HG02885 (cell line): ENCODE measurements around the gene ANKRD45.
"Not testable (repeated sequence)": the region's sequence is repeated elsewhere in the genome, so short reads cannot be mapped to it uniquely, and the experiment has no call there.

ENCODE experiments used
- ATAC-seq: cut with Tn5 transposase; IDR thresholded peaks from one replicate; pipeline ENCODE4 v1.9.1; 2021; ENCODE audit warnings: mild to moderate bottlenecking; ENCODE audit not compliant: unreplicated experiment, poor library complexity

Gene ANKRD45

DNA sequence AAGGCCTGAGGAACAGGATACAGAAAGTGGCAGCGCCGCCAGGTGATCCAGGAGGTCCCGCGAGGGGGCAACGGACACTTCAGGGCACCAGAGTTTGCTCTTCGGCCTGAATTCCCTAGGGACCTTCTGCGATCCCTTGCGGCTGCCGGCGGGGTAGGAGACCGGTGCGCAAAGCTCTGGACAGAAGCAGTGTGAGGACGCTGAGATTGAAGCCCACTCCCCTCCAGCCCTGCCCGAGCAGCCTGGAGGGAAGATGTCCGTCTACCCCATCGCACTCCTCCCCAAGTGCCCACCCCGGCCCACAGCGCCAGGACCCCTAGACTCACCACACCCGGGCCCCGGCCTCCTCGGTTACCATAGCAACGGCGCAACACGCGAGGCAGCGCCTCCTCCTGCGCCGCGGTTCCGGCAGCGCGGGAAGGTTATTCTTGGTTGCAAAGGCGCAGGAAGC lies at the start of gene ANKRD45:
Gene ANKRD45, minus strand, starts transcription at position 361 of the 451 bp plus-strand sequence. CDS start 10,433 bp downstream, outside the sequence.
- no peak for ATAC-seq

DNA sequence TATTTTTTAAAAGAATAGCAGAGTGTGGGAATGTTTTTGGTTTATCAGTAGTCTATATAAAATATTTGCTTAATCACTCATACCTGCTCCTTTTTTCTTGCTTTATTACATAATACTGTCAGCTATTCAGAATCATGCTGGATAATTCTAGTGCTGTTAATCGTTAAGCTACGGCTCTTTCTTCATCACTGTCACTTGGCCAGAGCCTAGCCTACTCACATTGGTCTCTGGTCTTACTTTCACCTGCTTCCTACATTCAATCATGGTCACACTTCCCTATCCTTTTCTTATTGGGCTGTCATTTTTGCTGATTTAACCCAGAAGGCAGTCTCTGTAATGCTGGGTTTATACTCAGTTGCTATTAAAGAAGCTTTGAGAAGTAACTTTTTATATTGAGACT lies 47.6 kb upstream of the ANKRD45 start:
- no peak for ATAC-seq

- ATAC-seq, result no peak
These were observed 45.8 kb upstream of the ANKRD45 start for GRCh38 chr1:173715538-173715844.

GRCh38 chr1:173714759-173715537 lies 45.3 kb upstream of the ANKRD45 start, which contains the start of gene KLHL20:
KLHL20 (plus strand) TSS chr1:173714981; CDS start chr1:173716044, 1,063 bp downstream.
- ATAC-seq, result peak; percentile 90

GRCh38 chr1:173714441-173714758 lies 44.7 kb upstream of the ANKRD45 start:
- ATAC-seq, result no peak

DNA sequence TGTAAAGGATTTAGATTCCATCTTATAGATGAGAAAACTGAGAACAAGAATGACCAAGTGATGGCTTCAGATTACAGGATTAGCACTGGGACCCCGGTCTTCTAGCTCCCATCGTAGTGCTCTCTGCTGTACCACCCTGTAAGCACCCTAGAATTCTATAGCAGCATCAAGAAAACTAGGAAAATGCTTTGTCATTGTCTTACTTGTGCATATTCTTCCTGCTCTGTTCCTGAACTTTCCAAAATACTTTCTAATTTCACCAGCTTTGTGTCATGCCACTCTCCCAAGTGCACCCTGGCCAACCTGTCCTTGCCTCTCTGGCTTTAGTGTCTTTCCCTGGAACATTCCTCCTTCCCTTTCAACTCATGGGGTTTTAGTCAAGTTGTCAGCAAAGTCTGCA lies 39.1 kb upstream of the ANKRD45 start:
- ATAC-seq, result no peak

- no peak for ATAC-seq
These were observed 35.5 kb upstream of the ANKRD45 start for GRCh38 chr1:173705117-173705516.

GRCh38 chr1:173702736-173703135 lies 33.1 kb upstream of the ANKRD45 start:
- ATAC-seq, result no peak

DNA sequence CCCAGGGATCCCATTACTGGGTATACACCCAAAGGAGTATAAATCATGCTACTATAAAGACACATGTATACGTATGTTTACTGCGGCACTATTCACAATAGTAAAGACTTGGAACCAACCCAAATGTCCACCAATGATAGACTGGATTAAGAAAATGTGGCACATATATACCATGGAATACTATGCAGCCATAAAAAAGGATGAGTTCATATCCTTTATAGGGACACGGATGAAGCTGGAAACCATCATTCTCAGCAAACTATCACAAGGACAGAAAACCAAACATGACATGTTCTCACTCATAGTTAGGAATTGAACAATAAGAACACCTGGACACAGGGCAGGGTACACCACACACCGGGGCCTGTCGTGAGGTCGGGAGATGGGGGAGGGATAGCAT lies 31.6 kb upstream of the ANKRD45 start:
- ATAC-seq, result not testable (repeated sequence)

GRCh38 chr1:173693238-173693637 lies 23.6 kb upstream of the ANKRD45 start:
- no peak for ATAC-seq

DNA sequence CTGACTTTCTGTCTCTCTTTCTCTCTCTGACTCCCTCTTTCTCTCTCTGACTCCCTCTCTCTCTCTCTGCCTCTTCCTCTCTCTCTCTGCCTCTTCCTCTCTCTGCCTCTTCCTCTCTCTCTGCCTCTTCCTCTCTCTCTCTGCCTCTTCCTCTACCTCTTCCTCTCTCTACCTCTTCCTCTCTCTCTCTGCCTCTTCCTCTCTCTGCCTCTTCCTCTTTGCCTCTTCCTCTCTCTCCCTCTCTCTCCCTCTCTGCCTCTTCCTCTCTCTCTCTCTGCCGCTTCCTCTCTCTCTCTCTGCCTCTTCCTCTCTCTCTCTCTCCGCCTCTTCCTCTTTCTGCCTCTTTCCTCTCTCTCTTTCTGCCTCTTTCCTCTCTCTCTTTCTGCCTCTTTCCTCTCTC lies 18.6 kb upstream of the ANKRD45 start:
- ATAC-seq, result no peak

GRCh38 chr1:173685121-173685520 lies 15.5 kb upstream of the ANKRD45 start:
- not testable (repeated sequence) for ATAC-seq

- ATAC-seq, result not testable (repeated sequence)
These were observed 14.2 kb upstream of the ANKRD45 start for GRCh38 chr1:173683838-173684237.

DNA sequence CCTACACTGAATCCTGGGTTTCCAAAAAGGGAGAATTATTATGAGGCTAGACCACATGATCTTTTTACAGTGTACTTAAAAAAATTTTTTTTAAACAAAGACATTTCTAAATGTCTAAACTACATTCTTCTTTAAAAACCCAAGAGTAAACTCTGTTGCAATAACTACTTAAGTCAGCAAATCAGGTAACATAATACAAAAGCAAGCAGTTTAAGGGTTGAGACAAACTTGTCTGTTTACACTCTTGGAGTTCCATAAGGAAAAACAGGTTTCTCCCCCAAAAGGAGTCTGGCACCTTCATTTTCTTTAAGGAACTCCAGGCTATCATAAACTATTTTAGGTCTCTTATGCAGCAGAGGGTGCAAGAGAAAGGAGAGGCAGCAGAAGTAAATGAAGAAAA lies 12.5 kb upstream of the ANKRD45 start:
- ATAC-seq, result no peak

- ATAC-seq, result not testable (repeated sequence)
These were observed 10.5 kb upstream of the ANKRD45 start for GRCh38 chr1:173680152-173680551.

- ATAC-seq, result not testable (repeated sequence)
These were observed 4.8 kb upstream of the ANKRD45 start for GRCh38 chr1:173674496-173674895.

- no peak for ATAC-seq
These were observed 3.0 kb downstream of the ANKRD45 start for GRCh38 chr1:173666646-173667045.

GRCh38 chr1:173663159-173663558 lies 6.5 kb downstream of the ANKRD45 start:
- no peak for ATAC-seq

GRCh38 chr1:173661763-173662162 lies 7.9 kb downstream of the ANKRD45 start:
- no peak for ATAC-seq

- no peak for ATAC-seq
These were observed 8.4 kb downstream of the ANKRD45 start for GRCh38 chr1:173661271-173661670.

DNA sequence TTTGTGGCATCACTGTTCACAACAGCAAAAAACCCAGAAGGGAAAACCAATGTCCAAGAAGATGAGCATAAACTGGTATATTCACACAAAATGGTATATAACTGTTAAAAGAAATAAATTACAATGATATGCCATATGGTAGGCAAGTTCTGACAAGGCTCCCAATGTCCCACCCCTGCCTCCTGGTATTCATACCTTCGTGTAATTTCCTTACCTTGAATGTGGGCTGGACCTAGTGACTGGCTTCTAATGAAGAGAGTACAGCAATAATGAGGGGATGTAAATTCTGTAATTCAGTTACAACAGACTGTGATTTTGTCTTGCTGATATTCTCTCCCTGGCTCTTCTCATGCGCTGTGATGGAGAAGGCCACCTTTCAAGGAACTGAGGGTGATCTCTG lies 9.3 kb downstream of the ANKRD45 start:
- ATAC-seq, result no peak

- no peak for ATAC-seq
These were observed 20.6 kb downstream of the ANKRD45 start for GRCh38 chr1:173648880-173649605.
